GM23338 (cell line): ENCODE data around the gene LACC1. TPM values are rescaled to one million over a fixed set of nuclear protein-coding genes. Genes with fewer than 3 reads are reported as not detected.

ENCODE experiments used
- ATAC-seq: fragments of 200-7000 bp; cut with Tn5 transposase; 3 replicates; pipeline ENCODE4 v1.9.1; 2020
- DNase-seq: peaks from one replicate; pipeline ENCODE4 v3.0.0-alpha.2; 2015; ENCODE audit warnings: low spot score
- H2AFZ ChIP-seq: fragments of 200-600 bp; sonication (generic); 2 replicates; pipeline ENCODE4 v1.8.0; 2016; ENCODE audit warnings: antibody characterized with exemption, mild to moderate bottlenecking, moderate library complexity
- H3F3A ChIP-seq: fragments of 200-600 bp; sonication (generic); replicated peaks from 2 replicates; pipeline ENCODE4 v1.8.0; 2017; ENCODE audit warnings: antibody characterized with exemption, mixed run types, low read depth
- H3K27ac ChIP-seq: fragments of 200-600 bp; sonication (generic); 2 replicates; pipeline ENCODE4 v1.6.1; 2016; ENCODE audit warnings: low read depth
- H3K27me3 ChIP-seq: fragments of 200-600 bp; sonication (generic); 2 replicates; pipeline ENCODE4 v1.8.0; 2016; ENCODE audit warnings: mild to moderate bottlenecking, mixed run types, moderate library complexity; ENCODE audit not compliant: insufficient read depth
- H3K36me3 ChIP-seq: fragments of 200-600 bp; sonication (generic); 2 replicates; pipeline ENCODE4 v1.8.0; 2016; ENCODE audit warnings: mild to moderate bottlenecking; ENCODE audit not compliant: insufficient read depth
- H3K4me1 ChIP-seq: fragments of 200-600 bp; sonication (generic); 2 replicates; pipeline ENCODE4 v1.8.0; 2016; ENCODE audit warnings: mild to moderate bottlenecking, moderate library complexity; ENCODE audit not compliant: insufficient read depth
- H3K4me2 ChIP-seq: fragments of 200-600 bp; sonication (generic); 2 replicates; pipeline ENCODE4 v1.7.1; 2017; ENCODE audit warnings: mixed run types
- H3K4me3 ChIP-seq: fragments of 200-600 bp; sonication (generic); 2 replicates; pipeline ENCODE4 v1.6.1; 2016; ENCODE audit warnings: mixed run types
- H3K79me2 ChIP-seq: fragments of 200-600 bp; sonication (generic); replicated peaks from 2 replicates; pipeline ENCODE4 v1.8.0; 2017; ENCODE audit warnings: mild to moderate bottlenecking; ENCODE audit not compliant: insufficient read depth
- H3K9me2 ChIP-seq: fragments of 200-600 bp; sonication (generic); 2 replicates; pipeline ENCODE4 v1.8.0; 2017; ENCODE audit not compliant: insufficient read depth
- H4K20me1 ChIP-seq: fragments of 200-600 bp; sonication (generic); replicated peaks from 2 replicates; pipeline ENCODE4 v1.8.0; 2017; ENCODE audit warnings: mild to moderate bottlenecking; ENCODE audit not compliant: insufficient read depth
- H3K27ac Mint-ChIP-seq: 2 replicates; pipeline ENCODE4 v1.8.0; 2020; ENCODE audit warnings: inconsistent platforms, mild to moderate bottlenecking, moderate library complexity, mixed read lengths
- H3K27me3 Mint-ChIP-seq: 3 replicates; pipeline ENCODE4 v1.8.0; 2022; ENCODE audit warnings: low read depth, mild to moderate bottlenecking, moderate library complexity, mixed read lengths, inconsistent platforms; ENCODE audit not compliant: insufficient read depth, poor library complexity
- H3K36me3 Mint-ChIP-seq: 3 replicates; pipeline ENCODE4 v1.8.0; 2021; ENCODE audit warnings: low read depth, mild to moderate bottlenecking, inconsistent platforms, moderate library complexity, mixed read lengths
- H3K4me1 Mint-ChIP-seq: 3 replicates; pipeline ENCODE4 v1.8.0; 2020; ENCODE audit warnings: mild to moderate bottlenecking, inconsistent platforms, mixed read lengths
- H3K4me3 Mint-ChIP-seq: 3 replicates; pipeline ENCODE4 v1.8.0; 2021; ENCODE audit warnings: moderate library complexity, mild to moderate bottlenecking, inconsistent platforms, mixed read lengths
- H3K9me3 Mint-ChIP-seq: 3 replicates; pipeline ENCODE4 v1.8.0; 2020; ENCODE audit warnings: moderate library complexity, mild to moderate bottlenecking, inconsistent platforms, mixed read lengths
- CREB1 ChIP-seq: fragments of 250-450 bp; sonication (Bioruptor Pico); IDR thresholded peaks from 2 replicates; pipeline ENCODE4 v1.5.0; 2020; ENCODE audit warnings: low read depth, mild to moderate bottlenecking, moderate library complexity
- EZH2 ChIP-seq: fragments of 200-600 bp; sonication (generic); IDR thresholded peaks from one replicate; pipeline ENCODE4 v1.8.0; 2017; ENCODE audit warnings: antibody characterized with exemption, mild to moderate bottlenecking, low read depth; ENCODE audit not compliant: unreplicated experiment
- EZH2phosphoT487 ChIP-seq: fragments of 200-600 bp; sonication (generic); IDR thresholded peaks from one replicate; pipeline ENCODE4 v1.8.1; 2018; ENCODE audit warnings: antibody characterized with exemption; ENCODE audit not compliant: unreplicated experiment
- JUNB ChIP-seq: IDR thresholded peaks from one replicate; pipeline ENCODE4 v1.6.1; 2016; ENCODE audit warnings: antibody characterized with exemption; ENCODE audit not compliant: unreplicated experiment
- NANOG ChIP-seq: IDR thresholded peaks from 2 replicates; pipeline ENCODE4 v1.6.1; 2016; ENCODE audit warnings: antibody characterized with exemption, borderline replicate concordance
- POLR2AphosphoS5 ChIP-seq: IDR thresholded peaks from 2 replicates; pipeline ENCODE4 v1.6.1; 2016; ENCODE audit warnings: antibody characterized with exemption, low read depth
- ZNF114 ChIP-seq: fragments of 250-450 bp; sonication (Bioruptor Pico); IDR thresholded peaks from 2 replicates; pipeline ENCODE4 v1.5.0; 2020; ENCODE audit warnings: mild to moderate bottlenecking, moderate library complexity
- ZNF331 ChIP-seq: fragments of 250-450 bp; sonication (Bioruptor Pico); IDR thresholded peaks from 2 replicates; pipeline ENCODE4 v1.5.0; 2020; ENCODE audit warnings: low read depth, mild to moderate bottlenecking, moderate library complexity
- polyA plus RNA-seq: library from polyadenylated mRNA; unstranded; fragments of >200 nt; fragmentation: Nextera tagmentation; extraction: Ambion mirVana; gene quantifications from 2 replicates; pipeline ENCODE4 v1.2.1, GENCODE V29; 2016
- total RNA-seq: library from RNA; depleted of rRNA; stranded (reverse); fragments of >200 nt; shearing (Covaris generic); gene quantifications from 2 replicates; pipeline ENCODE4 v1.2.3, GENCODE V29; 2014
- TF ChIP-seq, protein P1 (sequence below): IDR thresholded peaks from one replicate; pipeline ENCODE4 v1.6.1; 2018; ENCODE audit warnings: antibody characterized with exemption; ENCODE audit not compliant: unreplicated experiment
- TF ChIP-seq, protein P2 (sequence below): fragments of 250-450 bp; sonication (Bioruptor Pico); IDR thresholded peaks from 2 replicates; pipeline ENCODE4 v1.5.0; 2020; ENCODE audit warnings: mild to moderate bottlenecking, moderate library complexity
- TF ChIP-seq, protein P3 (sequence below), 2 experiments: fragments of 200-600 bp in 1 of 2; sonication (generic) in 1 of 2; conservative IDR thresholded peaks; 2 replicates each; pipeline versions ENCODE4 v1.5.1 to v1.6.1; 2016 to 2017; ENCODE audit warnings: antibody characterized with exemption in 2 of 2, low read depth in 2 of 2, mild to moderate bottlenecking in 2 of 2, moderate library complexity in 1 of 2

The LACC1 gene
- total and polyA plus RNA-seq, 2 experiments from 2014 or later, result 4.4 to 4.6 TPM

DNA sequence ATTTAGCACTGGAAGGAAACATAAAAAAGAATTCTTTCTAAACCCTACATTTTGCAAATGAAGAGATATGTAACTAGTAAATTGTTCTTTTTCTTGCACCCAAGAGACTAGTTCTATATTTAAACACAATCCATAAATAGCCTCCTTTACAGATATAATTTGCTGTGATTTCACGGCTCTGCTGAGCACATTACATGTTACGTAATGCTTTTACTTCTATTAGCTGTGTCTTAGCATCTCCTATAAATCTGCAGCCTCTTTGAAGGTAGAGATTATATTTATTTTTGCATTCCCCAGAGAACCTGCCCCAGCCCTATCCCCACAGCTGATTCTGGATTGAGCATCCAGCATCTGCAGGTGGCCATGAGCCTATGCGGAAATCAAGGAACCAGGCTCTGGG lies 32.2 kb downstream of the LACC1 start:
- no peak overlapping the region for H3K4me2 ChIP-seq
- no peaks in the 10 kb centered on the region for H3K4me1 Mint-ChIP-seq

DNA sequence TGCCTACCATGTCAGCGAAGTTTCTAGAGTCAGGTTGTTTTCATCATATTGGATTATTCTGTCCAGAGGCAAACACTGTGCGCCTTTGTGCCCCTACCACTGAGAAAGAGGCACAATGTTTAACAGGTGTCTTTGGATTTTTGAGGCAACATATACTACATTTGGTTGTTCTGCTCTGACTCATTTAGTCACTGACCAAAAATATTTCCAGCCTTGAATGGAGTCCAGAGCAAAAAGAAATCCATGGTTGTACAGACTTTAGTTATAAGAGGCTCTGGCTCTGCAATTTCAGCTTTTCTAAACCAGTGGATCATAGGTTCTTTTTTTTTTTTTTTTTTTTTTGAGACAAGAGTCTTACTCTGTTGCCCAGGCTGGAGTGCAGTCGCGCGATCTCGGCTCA lies 35.7 kb downstream of the LACC1 start:
- Mint-ChIP-seq H3K27ac (no peak overlapping the region), H3K4me1 (no peaks in the 10 kb centered on the region), H3K27me3 (no peaks in the 10 kb centered on the region), H3K36me3 (no peaks in the 10 kb centered on the region), H3K4me3 (no peak overlapping the region), H3K9me3 (no peaks in the 10 kb centered on the region)
- no peaks in the 10 kb centered on the region for H3K79me2 ChIP-seq
- no peaks in the 10 kb centered on the region for H3K27me3 ChIP-seq
- H3K27ac ChIP-seq, result no peak overlapping the region
- no peak overlapping the region for H3K4me2 ChIP-seq
- DNase-seq (no peak), ATAC-seq (no peak)
- no peaks in the 10 kb centered on the region for H3K9me2 ChIP-seq
- no peak overlapping the region; the same call in 1 of the 2 replicates for H2AFZ ChIP-seq
- no peaks in the 10 kb centered on the region for H3F3A ChIP-seq
- peaks cover 3% of the 10 kb centered on the region; the same call in 1 of the 2 replicates for H3K4me1 ChIP-seq
- no peak overlapping the region for H3K4me3 ChIP-seq
- no peaks in the 10 kb centered on the region for H3K36me3 ChIP-seq
- no peaks in the 10 kb centered on the region for H4K20me1 ChIP-seq
- no peak for TF ChIP-seq NANOG
- TF ChIP-seq EZH2, result no peak
- TF ChIP-seq POLR2AphosphoS5, result no peak
- TF ChIP-seq, protein P1, sequence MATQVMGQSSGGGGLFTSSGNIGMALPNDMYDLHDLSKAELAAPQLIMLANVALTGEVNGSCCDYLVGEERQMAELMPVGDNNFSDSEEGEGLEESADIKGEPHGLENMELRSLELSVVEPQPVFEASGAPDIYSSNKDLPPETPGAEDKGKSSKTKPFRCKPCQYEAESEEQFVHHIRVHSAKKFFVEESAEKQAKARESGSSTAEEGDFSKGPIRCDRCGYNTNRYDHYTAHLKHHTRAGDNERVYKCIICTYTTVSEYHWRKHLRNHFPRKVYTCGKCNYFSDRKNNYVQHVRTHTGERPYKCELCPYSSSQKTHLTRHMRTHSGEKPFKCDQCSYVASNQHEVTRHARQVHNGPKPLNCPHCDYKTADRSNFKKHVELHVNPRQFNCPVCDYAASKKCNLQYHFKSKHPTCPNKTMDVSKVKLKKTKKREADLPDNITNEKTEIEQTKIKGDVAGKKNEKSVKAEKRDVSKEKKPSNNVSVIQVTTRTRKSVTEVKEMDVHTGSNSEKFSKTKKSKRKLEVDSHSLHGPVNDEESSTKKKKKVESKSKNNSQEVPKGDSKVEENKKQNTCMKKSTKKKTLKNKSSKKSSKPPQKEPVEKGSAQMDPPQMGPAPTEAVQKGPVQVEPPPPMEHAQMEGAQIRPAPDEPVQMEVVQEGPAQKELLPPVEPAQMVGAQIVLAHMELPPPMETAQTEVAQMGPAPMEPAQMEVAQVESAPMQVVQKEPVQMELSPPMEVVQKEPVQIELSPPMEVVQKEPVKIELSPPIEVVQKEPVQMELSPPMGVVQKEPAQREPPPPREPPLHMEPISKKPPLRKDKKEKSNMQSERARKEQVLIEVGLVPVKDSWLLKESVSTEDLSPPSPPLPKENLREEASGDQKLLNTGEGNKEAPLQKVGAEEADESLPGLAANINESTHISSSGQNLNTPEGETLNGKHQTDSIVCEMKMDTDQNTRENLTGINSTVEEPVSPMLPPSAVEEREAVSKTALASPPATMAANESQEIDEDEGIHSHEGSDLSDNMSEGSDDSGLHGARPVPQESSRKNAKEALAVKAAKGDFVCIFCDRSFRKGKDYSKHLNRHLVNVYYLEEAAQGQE, result no peak
- no peak for TF ChIP-seq EZH2phosphoT487
- TF ChIP-seq, protein P2, sequence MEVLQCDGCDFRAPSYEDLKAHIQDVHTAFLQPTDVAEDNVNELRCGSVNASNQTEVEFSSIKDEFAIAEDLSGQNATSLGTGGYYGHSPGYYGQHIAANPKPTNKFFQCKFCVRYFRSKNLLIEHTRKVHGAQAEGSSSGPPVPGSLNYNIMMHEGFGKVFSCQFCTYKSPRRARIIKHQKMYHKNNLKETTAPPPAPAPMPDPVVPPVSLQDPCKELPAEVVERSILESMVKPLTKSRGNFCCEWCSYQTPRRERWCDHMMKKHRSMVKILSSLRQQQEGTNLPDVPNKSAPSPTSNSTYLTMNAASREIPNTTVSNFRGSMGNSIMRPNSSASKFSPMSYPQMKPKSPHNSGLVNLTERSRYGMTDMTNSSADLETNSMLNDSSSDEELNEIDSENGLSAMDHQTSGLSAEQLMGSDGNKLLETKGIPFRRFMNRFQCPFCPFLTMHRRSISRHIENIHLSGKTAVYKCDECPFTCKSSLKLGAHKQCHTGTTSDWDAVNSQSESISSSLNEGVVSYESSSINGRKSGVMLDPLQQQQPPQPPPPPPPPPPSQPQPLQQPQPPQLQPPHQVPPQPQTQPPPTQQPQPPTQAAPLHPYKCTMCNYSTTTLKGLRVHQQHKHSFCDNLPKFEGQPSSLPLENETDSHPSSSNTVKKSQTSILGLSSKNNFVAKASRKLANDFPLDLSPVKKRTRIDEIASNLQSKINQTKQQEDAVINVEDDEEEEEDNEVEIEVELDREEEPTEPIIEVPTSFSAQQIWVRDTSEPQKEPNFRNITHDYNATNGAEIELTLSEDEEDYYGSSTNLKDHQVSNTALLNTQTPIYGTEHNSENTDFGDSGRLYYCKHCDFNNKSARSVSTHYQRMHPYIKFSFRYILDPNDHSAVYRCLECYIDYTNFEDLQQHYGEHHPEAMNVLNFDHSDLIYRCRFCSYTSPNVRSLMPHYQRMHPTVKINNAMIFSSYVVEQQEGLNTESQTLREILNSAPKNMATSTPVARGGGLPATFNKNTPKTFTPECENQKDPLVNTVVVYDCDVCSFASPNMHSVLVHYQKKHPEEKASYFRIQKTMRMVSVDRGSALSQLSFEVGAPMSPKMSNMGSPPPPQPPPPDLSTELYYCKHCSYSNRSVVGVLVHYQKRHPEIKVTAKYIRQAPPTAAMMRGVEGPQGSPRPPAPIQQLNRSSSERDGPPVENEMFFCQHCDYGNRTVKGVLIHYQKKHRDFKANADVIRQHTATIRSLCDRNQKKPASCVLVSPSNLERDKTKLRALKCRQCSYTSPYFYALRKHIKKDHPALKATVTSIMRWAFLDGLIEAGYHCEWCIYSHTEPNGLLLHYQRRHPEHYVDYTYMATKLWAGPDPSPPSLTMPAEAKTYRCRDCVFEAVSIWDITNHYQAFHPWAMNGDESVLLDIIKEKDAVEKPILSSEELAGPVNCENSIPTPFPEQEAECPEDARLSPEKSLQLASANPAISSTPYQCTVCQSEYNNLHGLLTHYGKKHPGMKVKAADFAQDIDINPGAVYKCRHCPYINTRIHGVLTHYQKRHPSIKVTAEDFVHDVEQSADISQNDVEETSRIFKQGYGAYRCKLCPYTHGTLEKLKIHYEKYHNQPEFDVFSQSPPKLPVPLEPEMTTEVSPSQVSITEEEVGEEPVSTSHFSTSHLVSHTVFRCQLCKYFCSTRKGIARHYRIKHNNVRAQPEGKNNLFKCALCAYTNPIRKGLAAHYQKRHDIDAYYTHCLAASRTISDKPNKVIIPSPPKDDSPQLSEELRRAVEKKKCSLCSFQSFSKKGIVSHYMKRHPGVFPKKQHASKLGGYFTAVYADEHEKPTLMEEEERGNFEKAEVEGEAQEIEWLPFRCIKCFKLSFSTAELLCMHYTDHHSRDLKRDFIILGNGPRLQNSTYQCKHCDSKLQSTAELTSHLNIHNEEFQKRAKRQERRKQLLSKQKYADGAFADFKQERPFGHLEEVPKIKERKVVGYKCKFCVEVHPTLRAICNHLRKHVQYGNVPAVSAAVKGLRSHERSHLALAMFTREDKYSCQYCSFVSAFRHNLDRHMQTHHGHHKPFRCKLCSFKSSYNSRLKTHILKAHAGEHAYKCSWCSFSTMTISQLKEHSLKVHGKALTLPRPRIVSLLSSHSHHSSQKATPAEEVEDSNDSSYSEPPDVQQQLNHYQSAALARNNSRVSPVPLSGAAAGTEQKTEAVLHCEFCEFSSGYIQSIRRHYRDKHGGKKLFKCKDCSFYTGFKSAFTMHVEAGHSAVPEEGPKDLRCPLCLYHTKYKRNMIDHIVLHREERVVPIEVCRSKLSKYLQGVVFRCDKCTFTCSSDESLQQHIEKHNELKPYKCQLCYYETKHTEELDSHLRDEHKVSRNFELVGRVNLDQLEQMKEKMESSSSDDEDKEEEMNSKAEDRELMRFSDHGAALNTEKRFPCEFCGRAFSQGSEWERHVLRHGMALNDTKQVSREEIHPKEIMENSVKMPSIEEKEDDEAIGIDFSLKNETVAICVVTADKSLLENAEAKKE, result no peak

More for the DNA sequence above, 32.2 kb downstream of the LACC1 start:
- H3K27me3 Mint-ChIP-seq, result no peaks in the 10 kb centered on the region
- Histone ChIP-seq H3K27ac (no peak overlapping the region), H3K36me3 (no peaks in the 10 kb centered on the region), H3K9me2 (no peaks in the 10 kb centered on the region), H3K4me1 (no peaks in the 10 kb centered on the region), H3K4me3 (no peak overlapping the region), H3F3A (no peaks in the 10 kb centered on the region), H2AFZ (no peak overlapping the region), H4K20me1 (no peaks in the 10 kb centered on the region), H3K79me2 (no peaks in the 10 kb centered on the region), H3K27me3 (no peaks in the 10 kb centered on the region)
- H3K4me3 Mint-ChIP-seq, result no peak overlapping the region
- H3K27ac Mint-ChIP-seq, result no peak overlapping the region
- TF ChIP-seq EZH2, result no peak
- TF ChIP-seq JUNB, result no peak
- no peak for TF ChIP-seq POLR2AphosphoS5
- TF ChIP-seq, protein P3, sequence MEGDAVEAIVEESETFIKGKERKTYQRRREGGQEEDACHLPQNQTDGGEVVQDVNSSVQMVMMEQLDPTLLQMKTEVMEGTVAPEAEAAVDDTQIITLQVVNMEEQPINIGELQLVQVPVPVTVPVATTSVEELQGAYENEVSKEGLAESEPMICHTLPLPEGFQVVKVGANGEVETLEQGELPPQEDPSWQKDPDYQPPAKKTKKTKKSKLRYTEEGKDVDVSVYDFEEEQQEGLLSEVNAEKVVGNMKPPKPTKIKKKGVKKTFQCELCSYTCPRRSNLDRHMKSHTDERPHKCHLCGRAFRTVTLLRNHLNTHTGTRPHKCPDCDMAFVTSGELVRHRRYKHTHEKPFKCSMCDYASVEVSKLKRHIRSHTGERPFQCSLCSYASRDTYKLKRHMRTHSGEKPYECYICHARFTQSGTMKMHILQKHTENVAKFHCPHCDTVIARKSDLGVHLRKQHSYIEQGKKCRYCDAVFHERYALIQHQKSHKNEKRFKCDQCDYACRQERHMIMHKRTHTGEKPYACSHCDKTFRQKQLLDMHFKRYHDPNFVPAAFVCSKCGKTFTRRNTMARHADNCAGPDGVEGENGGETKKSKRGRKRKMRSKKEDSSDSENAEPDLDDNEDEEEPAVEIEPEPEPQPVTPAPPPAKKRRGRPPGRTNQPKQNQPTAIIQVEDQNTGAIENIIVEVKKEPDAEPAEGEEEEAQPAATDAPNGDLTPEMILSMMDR (conservative IDR thresholded peaks at IDR 0.05; ENCODE audit: low read depth in 2 of 2), result no peak
- no peak for TF ChIP-seq ZNF114 (CRISPR knock-in tag)
- no peak for TF ChIP-seq ZNF331 (CRISPR knock-in tag)
- TF ChIP-seq CREB1 (CRISPR knock-in tag), result no peak
- TF ChIP-seq NANOG, result no peak
- no peak for TF ChIP-seq EZH2phosphoT487
- no peak for DNase-seq
- no peaks in the 10 kb centered on the region for H3K36me3 Mint-ChIP-seq
- ATAC-seq, result no peak
- no peaks in the 10 kb centered on the region for H3K9me3 Mint-ChIP-seq
